ENCODE measurements around the gene CTDP1.

CTDP1 gene

GRCh38 chr18:79645291-79645983, 34.2 kb upstream of the CTDP1 start:
- Histone ChIP-seq H3K27ac (ENCODE audit: low read depth, low read length) (no peak overlapping the region), H3K9me3 (ENCODE audit: control insufficient read depth, insufficient read depth, low read depth, low read length) (no peaks in the 10 kb centered on the region), H3K27me3 (ENCODE audit: control insufficient read depth, insufficient read depth, low read length) (no peaks in the 10 kb centered on the region), H3K4me1 (ENCODE audit: control insufficient read depth, insufficient read depth, low read length) (no peaks in the 10 kb centered on the region), H3K36me3 (ENCODE audit: control insufficient read depth, insufficient read depth, low read length) (no peaks in the 10 kb centered on the region), H3K9ac (ENCODE audit: low read length) (no peak overlapping the region), H3K4me3 (ENCODE audit: low read depth, low read length) (no peak overlapping the region)

- H3K9ac ChIP-seq (ENCODE audit: low read length) = no peak overlapping the region
- no peak overlapping the region for H3K4me3 ChIP-seq (ENCODE audit: low read depth, low read length)
- H3K27me3 ChIP-seq (ENCODE audit: control insufficient read depth, insufficient read depth, low read length) = no peaks in the 10 kb centered on the region
- no peaks in the 10 kb centered on the region for H3K9me3 ChIP-seq (ENCODE audit: control insufficient read depth, insufficient read depth, low read depth, low read length)
- no peaks in the 10 kb centered on the region for H3K36me3 ChIP-seq (ENCODE audit: control insufficient read depth, insufficient read depth, low read length)
- H3K27ac ChIP-seq (ENCODE audit: low read depth, low read length) = no peak overlapping the region
- H3K4me1 ChIP-seq (ENCODE audit: control insufficient read depth, insufficient read depth, low read length) = no peaks in the 10 kb centered on the region
These were observed 32.3 kb upstream of the CTDP1 start for GRCh38 chr18:79647307-79647706.

GRCh38 chr18:79650959-79651358, 28.6 kb upstream of the CTDP1 start:
- Histone ChIP-seq H3K27ac (ENCODE audit: low read depth, low read length) (no peak overlapping the region), H3K4me3 (ENCODE audit: low read depth, low read length) (no peak overlapping the region), H3K27me3 (ENCODE audit: control insufficient read depth, insufficient read depth, low read length) (no peaks in the 10 kb centered on the region), H3K4me1 (ENCODE audit: control insufficient read depth, insufficient read depth, low read length) (no peaks in the 10 kb centered on the region), H3K36me3 (ENCODE audit: control insufficient read depth, insufficient read depth, low read length) (no peaks in the 10 kb centered on the region), H3K9me3 (ENCODE audit: control insufficient read depth, insufficient read depth, low read depth, low read length) (no peaks in the 10 kb centered on the region), H3K9ac (ENCODE audit: low read length) (no peak overlapping the region)

GRCh38 chr18:79657342-79657996, 22.1 kb upstream of the CTDP1 start:
- Histone ChIP-seq H3K9me3 (ENCODE audit: control insufficient read depth, insufficient read depth, low read depth, low read length) (no peaks in the 10 kb centered on the region), H3K27ac (ENCODE audit: low read depth, low read length) (no peak overlapping the region), H3K36me3 (ENCODE audit: control insufficient read depth, insufficient read depth, low read length) (no peaks in the 10 kb centered on the region), H3K27me3 (ENCODE audit: control insufficient read depth, insufficient read depth, low read length) (peaks cover 4% of the 10 kb centered on the region; the same call in 1 of the 2 replicates), H3K4me3 (ENCODE audit: low read depth, low read length) (no peak overlapping the region), H3K4me1 (ENCODE audit: control insufficient read depth, insufficient read depth, low read length) (peaks cover 23% of the 10 kb centered on the region), H3K9ac (ENCODE audit: low read length) (peak overlapping the region; percentile 0)

- peaks cover 4% of the 10 kb centered on the region; the same call in 1 of the 2 replicates for H3K27me3 ChIP-seq (ENCODE audit: control insufficient read depth, insufficient read depth, low read length)
These were observed 21.2 kb upstream of the CTDP1 start for GRCh38 chr18:79658366-79658765.

GRCh38 chr18:79659733-79660132, 19.9 kb upstream of the CTDP1 start:
- H3K9ac ChIP-seq (ENCODE audit: low read length) = no peak overlapping the region
- H3K4me3 ChIP-seq (ENCODE audit: low read depth, low read length) = no peak overlapping the region
- H3K9me3 ChIP-seq (ENCODE audit: control insufficient read depth, insufficient read depth, low read depth, low read length) = no peaks in the 10 kb centered on the region
- peaks cover 25% of the 10 kb centered on the region for H3K4me1 ChIP-seq (ENCODE audit: control insufficient read depth, insufficient read depth, low read length)
- no peak overlapping the region for H3K27ac ChIP-seq (ENCODE audit: low read depth, low read length)
- H3K27me3 ChIP-seq (ENCODE audit: control insufficient read depth, insufficient read depth, low read length) = peaks cover 4% of the 10 kb centered on the region; the same call in 1 of the 2 replicates
- no peaks in the 10 kb centered on the region for H3K36me3 ChIP-seq (ENCODE audit: control insufficient read depth, insufficient read depth, low read length)

More at GRCh38 chr18:79658366-79658765, 21.2 kb upstream of the CTDP1 start:
- Histone ChIP-seq H3K36me3 (ENCODE audit: control insufficient read depth, insufficient read depth, low read length) (no peaks in the 10 kb centered on the region), H3K27ac (ENCODE audit: low read depth, low read length) (no peak overlapping the region), H3K4me3 (ENCODE audit: low read depth, low read length) (no peak overlapping the region), H3K9ac (ENCODE audit: low read length) (no peak overlapping the region), H3K9me3 (ENCODE audit: control insufficient read depth, insufficient read depth, low read depth, low read length) (no peaks in the 10 kb centered on the region), H3K4me1 (ENCODE audit: control insufficient read depth, insufficient read depth, low read length) (peaks cover 25% of the 10 kb centered on the region)

- H3K36me3 ChIP-seq (ENCODE audit: control insufficient read depth, insufficient read depth, low read length) = no peaks in the 10 kb centered on the region
- no peak overlapping the region for H3K4me3 ChIP-seq (ENCODE audit: low read depth, low read length)
- no peaks in the 10 kb centered on the region for H3K9me3 ChIP-seq (ENCODE audit: control insufficient read depth, insufficient read depth, low read depth, low read length)
- peaks cover 4% of the 10 kb centered on the region; the same call in 1 of the 2 replicates for H3K27me3 ChIP-seq (ENCODE audit: control insufficient read depth, insufficient read depth, low read length)
- H3K9ac ChIP-seq (ENCODE audit: low read length) = no peak overlapping the region
- peaks cover 21% of the 10 kb centered on the region for H3K4me1 ChIP-seq (ENCODE audit: control insufficient read depth, insufficient read depth, low read length)
- no peak overlapping the region for H3K27ac ChIP-seq (ENCODE audit: low read depth, low read length)
These were observed 17.6 kb upstream of the CTDP1 start for GRCh38 chr18:79662034-79662433.

GRCh38 chr18:79662439-79662838, 17.2 kb upstream of the CTDP1 start:
- Histone ChIP-seq H3K9ac (ENCODE audit: low read length) (no peak overlapping the region), H3K4me1 (ENCODE audit: control insufficient read depth, insufficient read depth, low read length) (peaks cover 17% of the 10 kb centered on the region), H3K36me3 (ENCODE audit: control insufficient read depth, insufficient read depth, low read length) (no peaks in the 10 kb centered on the region), H3K4me3 (ENCODE audit: low read depth, low read length) (no peak overlapping the region), H3K9me3 (ENCODE audit: control insufficient read depth, insufficient read depth, low read depth, low read length) (no peaks in the 10 kb centered on the region), H3K27ac (ENCODE audit: low read depth, low read length) (no peak overlapping the region), H3K27me3 (ENCODE audit: control insufficient read depth, insufficient read depth, low read length) (peaks cover 4% of the 10 kb centered on the region; the same call in 1 of the 2 replicates)

- Histone ChIP-seq H3K4me1 (ENCODE audit: control insufficient read depth, insufficient read depth, low read length) (peaks cover 13% of the 10 kb centered on the region), H3K9ac (ENCODE audit: low read length) (no peak overlapping the region), H3K27me3 (ENCODE audit: control insufficient read depth, insufficient read depth, low read length) (peaks cover 2% of the 10 kb centered on the region; the same call in 1 of the 2 replicates), H3K4me3 (ENCODE audit: low read depth, low read length) (no peak overlapping the region), H3K9me3 (ENCODE audit: control insufficient read depth, insufficient read depth, low read depth, low read length) (no peaks in the 10 kb centered on the region), H3K36me3 (ENCODE audit: control insufficient read depth, insufficient read depth, low read length) (no peaks in the 10 kb centered on the region), H3K27ac (ENCODE audit: low read depth, low read length) (no peak overlapping the region)
These were observed 15.0 kb upstream of the CTDP1 start for GRCh38 chr18:79664525-79665125.

- Histone ChIP-seq H3K27me3 (ENCODE audit: control insufficient read depth, insufficient read depth, low read length) (no peaks in the 10 kb centered on the region), H3K9ac (ENCODE audit: low read length) (no peak overlapping the region), H3K4me3 (ENCODE audit: low read depth, low read length) (no peak overlapping the region), H3K9me3 (ENCODE audit: control insufficient read depth, insufficient read depth, low read depth, low read length) (no peaks in the 10 kb centered on the region), H3K36me3 (ENCODE audit: control insufficient read depth, insufficient read depth, low read length) (no peaks in the 10 kb centered on the region), H3K4me1 (ENCODE audit: control insufficient read depth, insufficient read depth, low read length) (no peaks in the 10 kb centered on the region), H3K27ac (ENCODE audit: low read depth, low read length) (no peak overlapping the region)
These were observed 11.4 kb upstream of the CTDP1 start for GRCh38 chr18:79668203-79668602.

All from HUES6 (cell line).